KBM-7 (cell line): Measurements from ENCODE around the gene USP46.

Source experiments
- DNase-seq: peaks from one replicate; pipeline ENCODE4 v3.0.0-alpha.2; 2015
- in situ Hi-C: fragments of 300-500 bp; cut with MboI; formaldehyde crosslinking; loops from 2 replicates; pipeline ENCODE4 v1.14.3; 2020; ENCODE audit warnings: low sequenced_read_pairs, low pct_unique_long_range_greater_than_20kb, mixed read lengths

The USP46 gene

DNA sequence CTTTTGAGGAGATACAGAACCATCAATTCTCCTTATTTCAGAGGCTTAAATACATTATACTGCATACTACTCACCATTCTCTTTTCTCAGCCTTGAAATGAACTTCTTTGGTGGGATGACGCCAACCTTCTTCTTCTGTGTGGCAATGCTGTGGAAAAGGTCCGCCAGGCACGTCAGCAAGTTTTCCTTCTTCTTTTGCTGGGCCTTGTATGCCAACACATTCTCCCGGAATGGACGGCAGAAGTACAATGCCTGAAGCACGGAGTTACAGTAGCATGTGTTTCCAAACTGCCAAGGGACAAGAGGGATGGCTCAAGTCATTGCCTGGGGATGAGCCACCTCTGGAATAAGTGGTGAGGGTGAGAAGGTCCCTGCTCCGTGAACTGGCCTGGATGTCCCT lies 31.2 kb downstream of the USP46 start:
- no peak for DNase-seq
- in situ Hi-C loops, result no loop called here

DNA sequence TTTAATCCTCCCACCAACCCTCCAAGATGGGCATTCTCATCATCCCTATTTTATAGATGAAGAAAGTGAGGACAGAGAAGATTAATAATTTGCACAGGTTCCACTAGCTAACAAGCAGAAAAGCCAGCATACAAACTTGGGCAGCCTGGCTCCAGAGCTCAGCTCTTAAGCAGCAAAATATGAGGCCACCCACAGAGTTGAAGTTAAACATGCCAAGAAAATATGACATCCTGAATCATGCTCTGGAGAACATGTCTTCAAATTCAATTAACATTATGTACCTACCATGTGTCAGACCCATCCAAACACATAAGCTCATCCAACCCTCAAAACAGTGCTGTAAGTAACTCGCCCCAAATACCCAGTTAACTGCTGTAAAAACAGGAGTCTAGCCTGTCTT lies 33.9 kb downstream of the USP46 start:
- in situ Hi-C loops, result no loop called here

DNA sequence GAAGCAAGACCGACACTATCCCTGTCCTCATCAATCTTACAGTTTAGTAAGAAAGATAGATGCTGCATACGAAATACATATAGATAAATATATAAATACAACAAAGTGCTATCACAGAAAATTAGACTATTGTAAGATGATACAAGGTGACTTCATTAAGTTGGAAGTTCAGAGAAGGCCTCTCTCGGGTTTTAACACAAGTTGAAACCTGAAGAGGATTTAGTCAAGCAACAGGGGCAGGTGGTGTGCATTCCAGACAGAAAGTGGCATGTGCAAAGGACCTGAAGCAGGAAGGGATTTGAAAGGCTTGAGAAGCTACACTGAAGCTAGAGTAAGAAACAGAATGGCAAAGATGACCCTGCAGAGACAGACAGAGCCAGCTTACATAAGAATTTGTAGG lies 36.5 kb downstream of the USP46 start:
- no peak for DNase-seq
- in situ Hi-C loops, result no loop called here

More for the DNA sequence above, 33.9 kb downstream of the USP46 start:
- DNase-seq, result no peak

DNA sequence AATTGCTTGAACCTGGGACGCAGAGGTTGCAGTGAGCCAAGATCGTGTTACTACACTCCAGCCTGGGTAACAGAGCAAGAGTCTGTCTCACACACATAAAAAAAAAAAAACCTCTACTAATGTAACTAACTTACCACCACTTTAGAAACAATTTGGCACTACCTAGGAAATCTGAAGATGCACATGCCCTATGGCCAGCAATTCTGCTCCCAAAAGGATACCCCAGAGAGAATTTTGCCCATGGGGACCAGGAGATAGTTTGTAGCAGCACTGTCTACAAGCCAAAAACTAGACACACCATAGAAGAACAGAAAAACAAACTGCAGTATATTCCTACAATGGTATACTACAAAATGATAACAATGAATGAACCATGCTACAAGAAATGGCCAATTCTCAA lies 37.5 kb downstream of the USP46 start:
- no peak for DNase-seq
- in situ Hi-C loops, result no loop called here

DNA sequence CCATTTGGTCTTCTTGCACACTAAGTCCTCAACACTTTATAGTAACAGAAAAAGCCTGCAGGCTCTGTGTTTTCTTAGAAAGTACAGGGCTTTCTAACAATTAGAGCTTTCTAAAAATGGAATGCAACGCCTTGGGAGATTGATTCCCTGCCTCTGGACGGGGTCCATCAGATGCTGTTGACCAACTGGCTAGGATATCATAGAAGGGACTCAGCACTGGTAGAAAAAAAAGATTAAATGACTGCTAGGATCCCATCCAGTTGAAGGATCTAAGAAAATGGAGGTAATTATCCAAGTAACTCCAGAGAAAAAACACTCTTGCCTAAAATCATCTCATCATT lies 39.5 kb downstream of the USP46 start:
- in situ Hi-C loops, result no loop called here
- no peak for DNase-seq

DNA sequence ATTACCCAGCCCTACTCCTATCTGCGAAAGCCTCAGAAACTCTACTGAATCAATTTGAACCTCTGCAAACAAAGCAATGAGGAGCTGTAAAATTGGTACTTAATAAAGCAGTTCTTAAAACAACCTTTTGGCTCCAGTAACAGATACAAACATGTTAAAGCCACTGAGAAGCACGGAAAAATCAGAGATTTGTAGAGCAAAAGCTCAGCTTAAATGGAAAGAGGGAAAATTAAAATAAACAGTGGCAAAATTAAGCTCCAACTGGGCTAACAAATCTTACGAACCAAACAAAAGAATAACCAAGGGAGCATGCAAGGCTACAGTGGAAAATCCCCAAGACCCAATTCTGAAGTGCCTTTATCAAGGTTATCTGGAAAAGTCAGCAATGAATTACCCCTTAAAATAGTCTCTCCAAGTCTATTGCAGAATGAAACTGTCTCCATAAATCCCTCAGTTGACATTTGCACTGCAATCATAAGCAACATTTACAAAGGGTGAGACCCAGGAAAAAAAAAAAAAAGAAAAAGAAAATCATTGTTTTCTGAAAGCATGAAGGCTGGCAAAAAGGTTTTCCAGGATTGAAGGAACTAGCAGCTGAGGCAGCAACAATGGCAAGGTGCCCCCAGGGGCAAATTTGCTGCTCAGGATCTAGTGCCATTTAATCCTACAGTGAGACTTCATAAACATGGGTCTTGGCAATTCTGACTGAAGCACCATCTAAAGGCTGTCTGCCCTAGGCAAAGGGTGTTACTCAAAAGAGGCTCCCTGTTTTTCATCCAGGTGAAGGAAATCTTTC lies 40.1 kb downstream of the USP46 start:
- DNase-seq, result no peak
- in situ Hi-C loops, result no loop called here

DNA sequence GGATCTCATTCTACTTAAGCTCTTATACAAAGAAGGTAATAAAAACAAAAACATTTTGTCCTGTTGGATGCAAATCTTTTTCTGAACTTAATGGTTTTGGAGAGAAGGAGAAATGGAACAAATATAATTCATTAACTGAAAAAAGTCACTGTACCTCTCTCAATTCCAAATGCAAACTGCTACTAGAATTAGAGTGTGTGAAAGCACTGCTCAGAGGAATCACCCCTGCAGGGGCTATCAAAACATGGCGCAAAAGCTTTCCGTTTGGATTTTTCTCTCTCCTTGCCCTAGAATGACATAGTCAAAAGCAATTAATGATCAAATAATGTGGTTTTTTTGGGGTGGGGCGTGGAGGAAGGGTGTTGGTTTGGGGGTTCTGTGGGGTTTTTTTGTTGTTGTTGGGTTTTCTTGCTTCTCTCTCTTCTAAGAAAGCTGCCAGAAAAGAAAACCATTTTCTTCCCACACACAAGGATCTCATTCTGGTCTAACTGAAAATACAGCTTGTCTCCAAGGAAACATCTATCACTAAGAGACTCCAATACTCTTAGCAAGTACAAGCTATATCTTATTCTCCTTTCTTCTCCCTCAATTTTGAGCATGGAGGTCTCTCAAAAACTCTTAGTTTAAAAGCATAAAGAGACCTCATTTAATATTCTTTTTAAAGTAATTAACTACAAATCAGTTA lies 41.6 kb downstream of the USP46 start:
- in situ Hi-C loops, result no loop called here
- no peak for DNase-seq

DNA sequence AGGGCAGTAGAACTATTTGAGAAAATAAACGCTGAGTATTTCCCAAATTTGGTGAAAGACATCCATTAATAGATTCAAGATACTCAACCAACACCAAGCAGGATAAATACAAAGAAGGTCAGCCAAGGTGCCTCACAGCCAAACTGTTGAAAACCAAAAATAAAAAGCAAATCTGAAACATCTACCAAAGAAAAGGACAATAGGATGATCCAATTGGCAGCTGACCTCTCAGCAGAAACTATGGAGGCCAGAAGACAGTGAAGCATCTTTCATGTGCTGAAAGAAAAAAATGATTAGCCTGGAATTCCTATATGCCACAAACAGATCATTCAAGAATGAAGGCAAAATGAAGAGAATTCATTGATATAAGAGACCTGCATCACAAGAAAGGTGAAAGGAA lies 44.9 kb downstream of the USP46 start:
- DNase-seq, result no peak

DNA sequence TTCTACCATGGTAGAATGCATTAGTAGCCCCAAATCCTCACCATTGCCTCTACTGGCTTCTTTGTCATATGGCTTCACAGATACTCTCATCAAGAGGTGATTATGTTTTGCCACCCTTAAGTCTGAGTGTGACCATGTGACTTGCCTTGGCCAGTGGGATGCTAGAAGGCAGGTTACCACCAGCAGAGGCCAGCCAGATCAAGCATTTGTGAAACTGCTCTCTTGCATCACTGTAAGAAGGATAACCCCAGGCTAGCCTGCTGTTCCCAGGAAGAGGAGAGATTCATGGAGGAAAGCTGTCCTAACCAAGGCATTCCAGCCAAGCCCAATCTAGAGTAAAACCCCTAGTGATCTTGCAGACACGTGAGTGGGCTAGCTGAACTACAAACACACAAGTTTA lies 46.8 kb downstream of the USP46 start:
- in situ Hi-C loops, result no loop called here

More for the DNA sequence above, 44.9 kb downstream of the USP46 start:
- in situ Hi-C loops, result no loop called here

DNA sequence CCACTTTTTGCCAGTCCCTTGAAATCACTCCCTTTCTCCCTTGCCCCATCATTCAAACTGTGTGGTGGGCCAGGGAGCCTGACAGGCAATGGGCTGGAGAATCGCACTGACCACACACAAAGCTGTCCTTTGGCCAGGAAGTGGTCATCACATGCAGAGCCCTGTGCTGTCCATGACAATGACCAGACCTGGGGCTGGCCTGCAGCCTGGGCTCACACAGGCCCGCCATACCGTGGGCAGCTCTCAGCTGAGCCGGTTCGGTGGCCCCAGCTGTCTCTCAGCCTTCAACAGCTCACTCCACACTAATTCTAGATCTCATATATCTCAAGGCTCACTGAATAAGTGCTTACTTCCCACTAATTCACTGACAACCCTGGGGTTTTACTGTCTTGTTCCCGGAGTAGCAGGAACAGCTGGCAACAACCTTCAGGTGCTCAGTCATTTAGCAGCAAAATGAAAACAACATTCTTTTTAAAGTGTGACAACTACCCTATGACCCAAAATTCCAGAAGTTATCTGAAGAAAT lies 48.0 kb downstream of the USP46 start:
- no peak for DNase-seq
- in situ Hi-C loops, result no loop called here

More for the DNA sequence above, 46.8 kb downstream of the USP46 start:
- DNase-seq, result no peak

DNA sequence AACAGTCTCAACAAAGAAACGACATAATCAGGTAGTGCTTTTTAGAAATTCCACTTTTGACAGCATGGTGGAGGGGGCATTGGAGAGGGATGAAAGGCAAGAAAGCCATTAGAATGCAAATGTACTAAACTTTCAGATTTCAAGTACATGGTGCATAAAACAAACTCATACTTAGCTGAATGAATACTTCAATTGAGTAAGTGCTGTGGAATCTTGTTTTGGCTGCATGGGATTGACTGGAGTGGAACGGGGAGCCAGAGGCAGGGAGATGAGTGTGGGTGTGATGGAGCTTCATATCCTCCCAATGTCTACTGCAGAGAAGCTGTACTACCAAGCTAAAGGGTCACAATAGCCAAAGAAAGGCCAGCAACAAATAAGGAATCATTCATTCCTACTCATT lies 52.4 kb downstream of the USP46 start:
- in situ Hi-C loops, result no loop called here
- no peak for DNase-seq

DNA sequence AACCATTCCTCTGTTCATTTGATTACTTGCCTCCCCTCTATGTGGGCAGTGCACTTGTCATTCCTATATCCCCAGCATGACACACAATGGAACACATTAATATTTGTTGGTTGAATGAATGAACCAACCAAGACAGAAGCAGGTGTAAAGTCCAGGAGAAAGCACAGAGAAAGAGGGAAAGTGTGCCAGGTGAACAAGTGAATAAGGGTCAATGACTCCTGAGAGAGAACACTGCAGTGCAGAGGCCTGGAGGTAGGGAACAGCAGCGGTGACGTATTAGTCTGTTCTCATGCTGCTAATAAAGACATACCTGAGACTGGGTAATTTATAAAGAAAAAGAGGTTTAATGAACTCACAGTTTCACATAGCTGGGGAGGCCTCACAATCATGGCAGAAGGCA lies 53.1 kb downstream of the USP46 start:
- in situ Hi-C loops, result no loop called here
- DNase-seq, result no peak

DNA sequence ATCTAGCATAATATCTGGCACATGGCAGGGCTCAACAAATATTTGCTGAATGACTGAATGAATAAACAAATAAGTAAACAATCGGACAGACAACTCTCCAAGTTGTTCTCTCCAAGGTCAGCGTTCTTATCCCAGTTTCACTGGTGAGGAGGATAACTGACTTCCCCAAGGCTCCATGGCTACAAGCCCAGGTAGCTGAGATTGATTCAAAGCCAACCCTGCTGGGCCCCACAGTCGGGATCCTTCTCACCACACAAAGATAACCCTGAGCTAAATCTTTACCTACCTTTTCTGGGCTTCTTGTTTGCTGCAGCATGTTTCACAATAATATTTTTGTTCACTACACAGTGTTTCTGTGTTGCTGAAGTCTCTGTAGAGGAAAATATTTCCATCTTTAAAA lies 54.9 kb downstream of the USP46 start:
- in situ Hi-C loops, result no loop called here
- no peak for DNase-seq

DNA sequence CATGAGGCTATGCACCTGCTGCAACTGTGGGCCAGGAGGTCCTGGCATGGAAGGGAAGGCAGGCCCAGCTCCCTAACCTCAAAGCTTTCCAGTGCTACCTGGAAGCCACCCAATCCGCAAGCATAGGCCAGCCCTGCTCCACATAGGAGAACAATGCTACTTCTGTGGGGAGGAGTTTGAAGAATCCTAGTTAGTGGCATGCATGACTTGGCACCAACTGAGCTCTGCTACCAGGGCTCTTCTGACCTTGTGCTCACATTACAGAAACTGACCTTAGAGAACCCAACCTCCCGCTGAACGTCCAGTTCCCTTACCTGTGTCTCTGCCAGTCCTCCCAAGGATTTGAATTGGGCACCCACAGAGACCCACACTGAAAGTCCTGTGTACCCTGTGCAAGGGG lies 58.8 kb downstream of the USP46 start:
- in situ Hi-C loops, result no loop called here

DNA sequence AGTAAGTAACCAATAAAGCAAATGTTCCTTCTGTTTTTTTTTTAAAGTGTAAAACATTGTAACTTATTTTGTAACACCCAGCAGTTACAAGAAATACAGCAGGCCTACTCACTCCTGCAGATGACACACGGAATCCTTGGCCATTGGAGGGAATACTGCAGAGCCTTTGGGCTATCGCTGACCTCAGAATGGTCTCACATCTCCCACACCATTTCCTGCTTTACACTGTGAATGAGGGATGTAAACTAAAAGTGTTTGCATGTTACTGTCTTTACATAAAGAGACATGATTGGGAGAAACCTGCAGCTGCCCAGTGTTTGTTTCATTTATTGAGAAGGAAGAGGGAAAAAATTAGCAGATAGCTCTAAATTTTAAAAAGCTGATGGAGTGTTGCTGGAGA lies 64.1 kb downstream of the USP46 start:
- in situ Hi-C loops, result no loop called here
- DNase-seq, result no peak

More for the DNA sequence above, 58.8 kb downstream of the USP46 start:
- DNase-seq, result no peak

DNA sequence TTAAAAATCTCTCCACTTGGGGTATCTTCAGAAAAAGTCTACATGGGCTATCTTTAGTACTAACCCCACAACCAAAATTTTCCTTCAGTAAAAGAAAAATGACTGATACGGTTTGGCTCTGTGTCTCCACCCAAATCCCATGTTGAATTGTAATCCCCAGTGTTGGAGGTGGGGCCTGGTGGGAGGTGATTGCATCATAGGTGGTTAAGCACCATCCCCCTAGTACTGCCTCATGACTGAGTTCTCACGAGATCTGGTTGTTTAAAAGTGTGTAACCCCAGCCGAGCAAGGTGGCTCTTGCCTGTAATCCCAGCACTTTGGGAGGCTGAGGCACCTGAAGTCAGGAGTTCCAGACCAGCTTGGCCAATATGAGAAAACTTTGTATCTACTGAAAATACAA lies 66.8 kb downstream of the USP46 start:
- in situ Hi-C loops, result no loop called here
- DNase-seq, result no peak

DNA sequence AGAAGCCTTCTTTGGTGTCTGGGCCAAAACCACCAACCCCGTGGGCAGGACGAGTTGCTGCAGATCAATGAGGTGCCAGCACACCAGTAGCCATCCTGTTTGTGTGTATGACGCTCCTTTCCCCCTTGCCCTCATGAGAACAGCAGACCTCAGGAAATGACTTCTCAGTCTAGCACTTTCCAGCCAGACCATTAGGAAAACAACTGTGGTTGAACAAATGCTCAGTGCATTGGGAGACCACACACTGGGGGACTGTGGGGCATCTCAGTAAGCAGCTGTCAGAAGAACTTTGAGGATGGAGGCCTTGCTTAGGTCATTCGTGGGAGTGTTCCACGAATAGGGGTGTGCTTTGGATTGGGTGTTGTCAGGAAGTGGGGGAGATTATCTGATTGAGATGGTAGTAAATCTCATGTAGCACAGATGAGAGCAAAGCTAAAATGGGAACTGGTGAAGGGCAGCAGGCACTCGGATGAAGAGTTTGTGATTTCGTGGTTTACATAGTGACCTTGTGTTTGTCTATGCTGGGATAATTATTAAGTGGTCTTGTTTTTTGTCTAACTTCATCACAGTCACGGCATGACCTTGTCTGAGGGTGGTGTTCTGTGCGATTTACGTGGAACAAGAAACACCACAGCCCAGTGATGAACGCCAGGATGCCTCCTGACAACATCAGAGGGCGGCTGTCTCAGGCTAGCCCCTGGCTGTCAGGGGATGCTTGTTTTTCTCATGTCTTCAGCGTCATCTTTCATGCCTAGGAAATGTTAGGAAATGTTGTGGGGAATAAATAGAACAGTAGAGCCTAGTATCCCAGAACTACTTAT lies 70.1 kb downstream of the USP46 start:
- in situ Hi-C loops, result no loop called here
- DNase-seq, result peak; percentile 76

DNA sequence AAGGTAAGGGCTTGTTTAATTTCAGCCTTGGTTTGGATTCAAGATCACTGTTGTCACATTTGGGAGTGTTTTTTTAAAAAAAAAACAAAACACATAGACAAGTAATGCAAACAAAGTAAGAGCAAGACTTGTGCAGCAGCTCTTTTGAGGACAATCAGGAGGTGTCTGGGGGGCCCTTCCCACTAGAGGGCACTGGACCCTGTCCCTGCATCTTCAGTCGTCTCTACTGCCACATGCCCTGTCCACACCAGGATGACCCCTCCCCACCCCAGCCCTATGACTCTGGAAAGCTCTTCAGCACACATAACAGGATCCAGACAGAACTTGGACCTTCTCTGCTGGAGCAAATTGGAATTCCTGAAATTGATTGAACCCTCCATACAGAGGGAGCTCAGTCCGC lies 71.0 kb downstream of the USP46 start:
- peak; percentile 42 for DNase-seq
- in situ Hi-C loops, result no loop called here

DNA sequence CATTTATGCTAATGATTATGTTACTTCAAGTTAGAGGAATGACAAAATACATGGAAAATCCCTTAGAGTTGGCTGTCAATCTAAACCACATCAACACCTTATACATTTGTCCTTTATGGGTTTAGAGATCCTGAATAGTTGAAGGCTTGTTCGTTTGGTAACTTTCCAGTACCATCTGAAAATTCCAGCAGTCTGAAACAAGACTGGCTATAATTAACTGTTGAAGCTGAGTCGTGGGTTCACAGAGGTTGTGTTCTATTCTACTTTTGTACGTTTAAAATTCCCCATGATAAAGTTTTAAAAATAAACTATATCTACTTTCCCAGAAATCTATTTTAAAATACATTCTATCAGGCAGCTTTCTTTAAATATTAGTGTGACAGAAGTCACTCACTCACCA lies 73.0 kb downstream of the USP46 start:
- no peak for DNase-seq
- in situ Hi-C loops, result no loop called here

DNA sequence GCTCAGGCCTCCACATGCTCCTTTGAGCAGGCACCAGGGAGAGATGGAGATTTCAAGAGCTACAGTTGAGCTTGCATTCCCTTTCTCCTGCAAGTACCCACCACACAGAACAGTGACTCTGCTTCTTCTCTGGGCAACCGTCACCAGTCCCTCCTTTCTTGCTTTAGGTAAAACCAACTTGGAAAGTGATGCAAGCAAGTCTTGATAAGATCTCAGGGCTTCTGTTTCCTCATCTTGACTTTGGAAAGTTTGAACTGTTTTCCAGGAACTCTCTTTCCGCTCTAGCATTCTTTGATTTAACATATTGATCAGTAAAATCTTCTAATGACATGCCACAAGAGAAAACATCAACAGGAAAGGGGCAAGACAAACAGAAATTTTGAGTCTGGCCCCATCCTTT lies 73.7 kb downstream of the USP46 start:
- in situ Hi-C loops, result no loop called here
- DNase-seq, result peak; percentile 3
